ENCODE results near the gene AUP1. TPM values are rescaled to one million over a fixed set of nuclear protein-coding genes. Genes with fewer than 3 reads are reported as not detected.

Gene AUP1
- total RNA-seq, 2 donors from 2014 or later, result 101 to 124 TPM

- intact Hi-C loops (cut with DNase I), result no loop called here
- Histone ChIP-seq H3K4me3 (peak overlapping the region; percentile 9 to 24), H3K27ac (no peak overlapping the region), H3K27me3 (replicated peaks; ENCODE audit: insufficient read depth) (peaks cover 15% of the 10 kb centered on the region), H3K36me3 (peaks cover 0 to 12% of the 10 kb centered on the region in 2 donors), H3K9me3 (no peaks in the 10 kb centered on the region), H3K4me1 (replicated peaks) (peaks cover 12% of the 10 kb centered on the region)
- 67% methylated on average over 45 of the region's 45 CpGs for WGBS
- no peak for DNase-seq (ENCODE audit: low spot score)
- TF ChIP-seq CTCF (IDR thresholded peaks at IDR 0.05) (no peak), POLR2A (IDR thresholded peaks at IDR 0.05) (no peak), POLR2AphosphoS5 (IDR thresholded peaks at IDR 0.05) (no peak)
These were observed 25.7 kb downstream of the AUP1 start for GRCh38 chr2:74503506-74504475.

GRCh38 chr2:74502720-74503505 lies 26.6 kb downstream of the AUP1 start:
- H3K27ac ChIP-seq, result no peak overlapping the region
- peak overlapping the region; percentile 9 to 24 for H3K4me3 ChIP-seq
- H3K9me3 ChIP-seq, result no peaks in the 10 kb centered on the region
- H3K27me3 ChIP-seq (replicated peaks; ENCODE audit: insufficient read depth), result peaks cover 20% of the 10 kb centered on the region
- intact Hi-C loops (cut with DNase I), result no loop called here
- H3K36me3 ChIP-seq, result peaks cover 0 to 12% of the 10 kb centered on the region in 2 donors
- 11% methylated on average over 46 of the region's 67 CpGs for WGBS
- no peak for DNase-seq (ENCODE audit: low spot score)
- TF ChIP-seq POLR2A (IDR thresholded peaks at IDR 0.05) (peak; percentile 46), POLR2AphosphoS5 (IDR thresholded peaks at IDR 0.05) (peak; percentile 20), CTCF (IDR thresholded peaks at IDR 0.05) (no peak)
- peaks cover 12% of the 10 kb centered on the region for H3K4me1 ChIP-seq (replicated peaks)

DNA sequence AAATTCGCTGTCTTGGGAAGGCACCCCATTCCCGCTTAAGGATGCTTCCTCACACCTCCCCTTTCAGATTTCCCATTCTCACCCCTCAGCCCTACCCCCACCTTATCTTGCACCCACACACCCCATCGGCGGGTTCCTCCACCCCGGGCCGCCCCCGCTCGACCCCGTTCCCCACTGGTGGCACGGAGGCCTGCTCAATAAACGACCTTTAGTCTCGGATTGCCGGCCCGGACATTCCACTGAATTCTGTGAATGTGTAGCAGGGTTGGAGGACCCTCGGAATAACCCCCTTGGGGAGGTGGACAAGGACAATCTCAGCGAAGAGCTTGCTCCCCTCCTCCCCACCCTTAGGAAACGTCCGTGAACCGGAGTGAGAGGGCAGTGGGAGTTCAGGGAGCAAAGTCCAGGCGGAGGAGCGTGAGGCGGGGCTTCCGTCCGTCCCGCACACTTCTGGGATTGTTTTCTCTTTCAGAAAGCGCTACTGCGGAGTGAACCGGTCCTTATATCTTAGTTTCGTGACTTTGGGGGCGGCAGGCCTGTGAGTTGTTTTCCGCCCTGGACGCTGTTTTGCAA lies 27.3 kb downstream of the AUP1 start:
- no peaks in the 10 kb centered on the region for H3K9me3 ChIP-seq
- peaks cover 0 to 12% of the 10 kb centered on the region in 2 donors for H3K36me3 ChIP-seq
- H3K27ac ChIP-seq, result no peak overlapping the region
- TF ChIP-seq POLR2AphosphoS5 (IDR thresholded peaks at IDR 0.05) (no peak), POLR2A (IDR thresholded peaks at IDR 0.05) (no peak), CTCF (IDR thresholded peaks at IDR 0.05) (no peak)
- intact Hi-C loops (cut with DNase I), result no loop called here
- WGBS, result 41% methylated on average over 32 of the region's 32 CpGs
- peaks cover 12% of the 10 kb centered on the region for H3K4me1 ChIP-seq (replicated peaks)
- DNase-seq (ENCODE audit: low spot score), result no peak
- peak overlapping the region; percentile 9 to 24 for H3K4me3 ChIP-seq
- H3K27me3 ChIP-seq (replicated peaks; ENCODE audit: insufficient read depth), result peaks cover 20% of the 10 kb centered on the region

DNA sequence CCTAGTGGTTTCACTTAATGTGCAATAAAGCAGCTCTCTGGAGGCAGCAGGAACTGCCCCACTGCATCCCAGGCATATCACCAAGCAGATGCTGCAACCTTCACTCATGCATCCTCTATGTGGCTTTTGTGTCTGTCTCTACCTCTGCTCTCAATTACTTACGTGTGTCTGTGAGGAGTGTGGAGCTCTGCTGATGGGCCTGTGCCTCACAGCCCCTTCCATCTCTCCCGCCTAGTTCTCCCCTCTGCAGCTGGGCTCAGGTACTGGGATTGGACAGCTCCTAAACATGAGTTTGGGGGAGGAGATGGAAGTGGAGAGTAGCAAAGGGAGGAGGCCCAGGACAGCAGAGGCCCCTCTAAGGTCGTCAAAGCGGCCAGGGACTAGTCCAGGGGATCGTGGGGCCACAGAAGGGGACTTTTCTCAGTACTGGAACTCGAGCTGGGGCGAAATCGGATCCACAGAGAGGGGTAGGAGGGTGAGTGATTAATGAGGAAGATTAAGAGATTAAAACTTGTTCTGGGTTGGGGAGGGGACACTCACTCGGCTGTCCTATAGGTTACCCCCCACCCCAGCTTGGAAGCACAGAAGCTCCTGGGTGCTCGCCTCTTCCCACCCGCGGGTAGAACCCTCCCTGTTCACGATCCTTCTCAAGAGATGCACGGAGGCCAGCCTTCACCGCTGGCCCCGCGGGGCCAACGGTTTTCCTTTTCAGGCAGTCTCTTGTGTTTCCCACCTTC lies 28.0 kb downstream of the AUP1 start:
- 77% methylated on average over 18 of the region's 18 CpGs for WGBS
- Histone ChIP-seq H3K27ac (no peak overlapping the region), H3K27me3 (replicated peaks; ENCODE audit: insufficient read depth) (peaks cover 20% of the 10 kb centered on the region), H3K9me3 (no peaks in the 10 kb centered on the region), H3K4me3 (no peak overlapping the region), H3K36me3 (peaks cover 0 to 12% of the 10 kb centered on the region in 2 donors), H3K4me1 (replicated peaks) (peaks cover 9% of the 10 kb centered on the region)
- DNase-seq (ENCODE audit: low spot score), result no peak
- TF ChIP-seq CTCF (IDR thresholded peaks at IDR 0.05), result no peak
- TF ChIP-seq POLR2A (IDR thresholded peaks at IDR 0.05), result no peak
- TF ChIP-seq POLR2AphosphoS5 (IDR thresholded peaks at IDR 0.05), result no peak
- intact Hi-C loops (cut with DNase I), result no loop called here
